ENCODE measurements around the gene FAM219A. TPM values are rescaled to one million over a fixed set of nuclear protein-coding genes. Genes with fewer than 3 reads are reported as not detected.

The FAM219A gene
- total RNA-seq, 6 experiments from 2014 or later, result 21.6 to 23.6 (median 22.6) TPM

DNA sequence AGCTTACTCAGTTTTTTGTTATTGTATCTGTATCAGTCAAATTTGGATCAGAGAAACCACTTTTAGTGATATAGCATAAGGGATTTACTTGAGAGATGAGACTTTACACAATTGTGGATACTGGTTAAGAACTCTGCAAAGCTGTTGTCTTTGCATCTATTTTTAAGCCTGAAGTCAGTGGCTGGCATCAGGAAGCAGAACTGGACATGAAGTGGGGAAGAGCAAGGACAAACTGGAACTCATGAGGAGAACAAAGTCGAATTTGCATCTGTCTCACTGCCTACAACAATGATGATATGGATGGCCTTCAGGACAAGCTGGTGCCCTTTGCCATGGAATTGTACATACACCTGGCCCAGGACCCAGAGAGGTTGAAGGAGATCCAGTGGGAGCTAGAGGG, 65.9 kb downstream of the FAM219A start:
- H3K4me1 Mint-ChIP-seq (ENCODE audit: low read depth), result peaks cover 8% of the 10 kb centered on the region; the same call in 1 of the 2 replicates
- H3K4me3 Mint-ChIP-seq, result no peak overlapping the region
- no peaks in the 10 kb centered on the region for H3K9me3 Mint-ChIP-seq

GRCh38 chr9:34387239-34387638, 71.1 kb downstream of the FAM219A start:
- TF ChIP-seq CTCF (IDR thresholded peaks at IDR 0.05), result no peak
- Mint-ChIP-seq H3K9me3 (no peaks in the 10 kb centered on the region), H3K27me3 (ENCODE audit: insufficient read depth) (peaks cover 17% of the 10 kb centered on the region), H3K27ac (no peak overlapping the region), H3K4me3 (no peak overlapping the region), H3K4me1 (ENCODE audit: low read depth) (peaks cover 8% of the 10 kb centered on the region; the same call in 1 of the 2 replicates), H3K36me3 (ENCODE audit: low read depth) (no peaks in the 10 kb centered on the region)
- no peak for DNase-seq

More for the DNA sequence above, 65.9 kb downstream of the FAM219A start:
- TF ChIP-seq CTCF (IDR thresholded peaks at IDR 0.05), result no peak
- DNase-seq, result no peak
- peaks cover 4% of the 10 kb centered on the region; the same call in 1 of the 2 replicates for H3K27me3 Mint-ChIP-seq (ENCODE audit: insufficient read depth)
- H3K36me3 Mint-ChIP-seq (ENCODE audit: low read depth), result no peaks in the 10 kb centered on the region
- H3K27ac Mint-ChIP-seq, result no peak overlapping the region

DNA sequence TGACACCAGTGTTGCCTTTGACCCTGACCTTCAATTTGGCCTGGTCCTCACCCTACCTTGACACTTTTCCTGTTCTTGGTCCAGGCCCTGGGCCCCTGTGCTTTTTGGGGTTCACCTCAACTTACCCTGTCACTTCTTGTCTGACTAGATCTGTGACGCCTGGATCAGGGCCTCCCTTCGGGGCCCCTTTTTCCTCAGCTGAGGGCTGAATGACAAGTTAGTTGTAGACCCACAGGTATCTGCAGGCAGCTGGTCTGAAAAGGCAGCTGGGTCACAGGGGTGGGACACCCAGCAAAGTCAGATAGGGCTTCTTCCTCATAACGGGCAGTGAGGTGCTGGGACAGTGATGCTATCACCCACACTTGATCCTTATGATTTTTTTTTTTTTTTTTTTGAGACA, 71.7 kb downstream of the FAM219A start:
- no peak for TF ChIP-seq CTCF (IDR thresholded peaks at IDR 0.05)
- Mint-ChIP-seq H3K27ac (no peak overlapping the region), H3K4me1 (ENCODE audit: low read depth) (peaks cover 8% of the 10 kb centered on the region; the same call in 1 of the 2 replicates), H3K27me3 (ENCODE audit: insufficient read depth) (peaks cover 17% of the 10 kb centered on the region), H3K4me3 (no peak overlapping the region), H3K36me3 (ENCODE audit: low read depth) (no peaks in the 10 kb centered on the region), H3K9me3 (no peaks in the 10 kb centered on the region)
- no peak for DNase-seq

- Mint-ChIP-seq H3K4me3 (no peak overlapping the region), H3K27me3 (ENCODE audit: insufficient read depth) (peaks cover 13% of the 10 kb centered on the region), H3K9me3 (no peaks in the 10 kb centered on the region), H3K36me3 (ENCODE audit: low read depth) (no peaks in the 10 kb centered on the region), H3K27ac (no peak overlapping the region), H3K4me1 (ENCODE audit: low read depth) (no peaks in the 10 kb centered on the region)
- TF ChIP-seq CTCF (IDR thresholded peaks at IDR 0.05), result no peak
- DNase-seq, result no peak
Measured at GRCh38 chr9:34385561-34386230, 72.7 kb downstream of the FAM219A start.

GRCh38 chr9:34384368-34385165, 73.8 kb downstream of the FAM219A start:
- no peak for DNase-seq
- Mint-ChIP-seq H3K27ac (no peak overlapping the region), H3K4me3 (no peak overlapping the region), H3K36me3 (ENCODE audit: low read depth) (no peaks in the 10 kb centered on the region), H3K4me1 (ENCODE audit: low read depth) (peaks cover 4% of the 10 kb centered on the region), H3K27me3 (ENCODE audit: insufficient read depth) (peaks cover 13% of the 10 kb centered on the region), H3K9me3 (no peaks in the 10 kb centered on the region)
- TF ChIP-seq CTCF (IDR thresholded peaks at IDR 0.05), result no peak
